ENCODE data around the gene GOSR2.

GOSR2 gene

DNA sequence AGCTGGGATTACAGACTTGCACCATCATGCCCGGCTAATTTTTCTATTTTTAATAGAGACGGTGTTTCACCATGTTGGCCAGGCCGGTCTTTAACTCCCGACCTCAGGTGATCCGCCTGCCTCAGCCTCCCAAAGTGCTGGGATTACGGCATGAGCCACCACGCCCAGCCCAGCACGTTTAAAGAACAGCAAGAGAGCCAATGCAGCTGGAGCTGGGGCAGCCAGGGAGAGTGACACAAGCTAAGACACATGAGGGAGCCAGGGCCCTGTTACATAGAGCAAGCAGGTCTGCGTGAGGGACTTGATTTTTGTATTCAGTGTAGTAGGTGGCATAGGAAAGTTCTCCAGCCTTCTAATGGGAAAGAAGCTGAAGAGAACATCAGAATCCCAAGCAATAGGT lies 21.7 kb upstream of the GOSR2 start:
- no peak overlapping the region for H3K27ac ChIP-seq

DNA sequence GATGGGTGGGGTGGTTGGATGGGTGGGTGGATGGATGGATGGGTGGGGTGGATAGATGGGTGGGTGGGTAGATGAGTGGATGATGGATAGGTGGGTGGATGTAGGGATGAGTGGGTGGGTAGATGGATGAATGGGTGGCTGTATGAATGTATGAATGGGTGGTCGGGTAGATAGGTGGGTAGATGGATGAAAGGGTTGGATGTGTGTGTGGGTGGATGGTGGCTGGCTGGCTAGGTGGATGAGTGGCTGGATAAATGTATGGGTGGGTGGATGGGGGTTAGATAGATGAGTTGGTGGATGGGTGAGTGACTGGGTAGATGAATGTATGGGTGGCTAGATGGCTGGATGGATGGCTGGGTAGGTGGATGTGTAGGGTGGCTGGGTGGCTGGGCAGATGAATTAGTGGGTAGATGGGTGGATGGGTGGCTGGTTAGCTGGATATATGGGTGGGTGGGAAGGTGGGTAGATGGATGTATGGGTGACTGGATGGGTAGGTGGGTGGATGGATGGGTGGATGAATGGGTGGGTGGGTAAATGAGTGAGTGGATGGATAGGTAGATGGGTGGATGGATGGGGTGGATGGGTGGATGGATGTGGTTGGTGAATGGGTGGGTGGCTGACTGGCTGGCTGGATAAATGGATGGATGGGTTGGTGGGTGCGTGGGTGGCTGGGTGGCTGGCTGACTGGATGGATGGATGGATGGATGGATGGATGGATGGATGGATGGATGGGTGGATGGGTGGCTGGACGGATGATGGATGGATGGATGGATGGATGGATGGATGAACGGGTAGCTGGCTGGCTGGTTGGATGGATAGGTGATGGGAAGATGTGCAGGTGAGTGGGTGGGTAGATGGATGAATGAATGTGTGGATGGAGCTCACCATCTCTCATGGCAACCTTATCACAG lies 18.9 kb upstream of the GOSR2 start:
- no peak for TF ChIP-seq CTCF (IDR thresholded peaks at IDR 0.05)
- TF ChIP-seq ZFX (IDR thresholded peaks at IDR 0.05; ENCODE audit: borderline replicate concordance): no peak
- no peak overlapping the region for H3K27ac ChIP-seq

More for the DNA sequence above, 21.7 kb upstream of the GOSR2 start:
- TF ChIP-seq CTCF (IDR thresholded peaks at IDR 0.05): no peak
- no peak for TF ChIP-seq ZFX (IDR thresholded peaks at IDR 0.05; ENCODE audit: borderline replicate concordance)

- TF ChIP-seq CTCF (IDR thresholded peaks at IDR 0.05) (no peak), ZFX (IDR thresholded peaks at IDR 0.05; ENCODE audit: borderline replicate concordance) (no peak)
- no peak overlapping the region for H3K27ac ChIP-seq
These were observed 14.8 kb upstream of the GOSR2 start for GRCh38 chr17:46908068-46908737.

DNA sequence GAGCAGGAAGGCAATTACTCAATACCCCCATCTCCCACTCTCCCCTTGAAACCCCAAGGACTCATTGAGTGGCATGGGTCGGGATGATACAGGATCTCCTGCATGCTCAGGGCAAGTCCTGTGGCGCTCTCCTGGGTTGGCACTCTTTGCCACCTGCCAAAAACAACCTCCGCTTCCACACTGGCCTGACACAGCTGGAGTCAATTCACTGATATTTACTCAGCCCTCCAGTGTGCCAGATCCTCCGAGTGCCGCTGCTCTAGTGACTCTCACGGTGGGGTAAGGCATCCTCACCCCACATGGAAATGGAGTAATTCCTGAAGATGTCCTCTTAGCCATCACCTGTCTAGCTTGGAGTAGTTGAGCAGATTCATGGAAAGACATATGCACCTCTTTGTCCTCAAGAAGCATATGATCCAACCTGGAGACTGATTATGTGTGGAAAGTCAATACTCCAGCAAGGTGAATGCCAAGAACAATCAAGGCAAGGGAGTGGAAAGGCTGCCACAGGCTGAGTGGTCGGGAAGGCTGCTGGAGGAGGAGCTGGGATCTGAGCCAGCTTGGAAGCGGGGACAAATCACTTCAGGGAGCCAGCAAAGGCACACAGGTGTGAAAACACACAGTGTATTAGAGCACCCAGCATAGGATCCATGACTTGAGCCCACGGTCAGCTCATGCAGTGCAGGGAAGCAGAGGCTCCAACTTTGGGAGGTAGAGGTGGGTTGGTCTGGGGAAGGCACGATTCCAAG lies 12.6 kb upstream of the GOSR2 start:
- TF ChIP-seq CTCF (IDR thresholded peaks at IDR 0.05) (no peak), ZFX (IDR thresholded peaks at IDR 0.05; ENCODE audit: borderline replicate concordance) (no peak)
- H3K27ac ChIP-seq: no peak overlapping the region

DNA sequence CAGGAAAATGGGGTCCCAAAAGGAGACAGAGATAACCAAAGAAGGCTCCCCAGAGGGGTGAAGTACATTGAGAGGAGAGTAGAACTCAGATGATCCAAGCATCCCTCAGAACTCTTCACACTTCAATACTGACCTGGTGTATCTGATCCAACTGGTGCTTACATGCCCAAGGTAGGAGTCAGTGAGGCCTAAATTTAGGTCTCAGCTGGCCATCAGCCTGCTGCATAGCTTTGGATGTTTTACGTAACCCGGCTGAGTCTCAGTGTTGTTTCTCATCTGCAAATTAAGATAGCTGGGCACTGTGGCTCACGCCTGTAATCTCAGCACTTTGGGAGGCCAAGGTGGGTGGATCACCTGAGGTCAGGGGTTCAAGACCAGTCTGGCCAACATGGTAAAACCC lies 11.6 kb upstream of the GOSR2 start:
- TF ChIP-seq CTCF (IDR thresholded peaks at IDR 0.05) (no peak), ZFX (IDR thresholded peaks at IDR 0.05; ENCODE audit: borderline replicate concordance) (no peak)
- H3K27ac ChIP-seq: no peak overlapping the region

- no peak overlapping the region for H3K27ac ChIP-seq
- TF ChIP-seq ZFX (IDR thresholded peaks at IDR 0.05; ENCODE audit: borderline replicate concordance) (no peak), CTCF (IDR thresholded peaks at IDR 0.05) (no peak)
These were observed 7.4 kb upstream of the GOSR2 start for GRCh38 chr17:46915596-46915995.

Measured in 22Rv1 (cell line).